Panc1 (cell line): ENCODE data around the gene DAB1. TPM values are rescaled to one million over a fixed set of nuclear protein-coding genes. Genes with fewer than 3 reads are reported as not detected.

ENCODE experiments used
- ATAC-seq: fragments of 200-7000 bp; cut with Tn5 transposase; 2 replicates; pipeline ENCODE4 v1.9.1; 2020; ENCODE audit warnings: mild to moderate bottlenecking, moderate library complexity
- BruUV-seq: library from RNA; stranded (reverse); fragments of 400-500 nt; replicated peaks from 2 replicates; lab custom pipeline; 2021; lab: Mats Ljungman, UMichigan
- CTCF ChIA-PET: fragments of 300-600 bp; sonication (Branson Sonifier 250); formaldehyde crosslinking; loops from one replicate; lab custom pipeline; 2022; ENCODE audit warnings: antibody characterized with exemption; lab: Charles Lee
- POLR2A ChIA-PET: fragments of 300-600 bp; sonication (Branson Sonifier 250); formaldehyde crosslinking; loops from one replicate; lab custom pipeline; 2022; ENCODE audit warnings: antibody characterized with exemption; lab: Charles Lee
- DNase-seq: peaks from one replicate; pipeline ENCODE4 v3.0.0-alpha.2; 2010; ENCODE audit warnings: low read depth, low spot score
- H3K27ac ChIP-seq: 2 replicates; pipeline ENCODE4 v1.5.1; 2011; ENCODE audit warnings: mild to moderate bottlenecking, low read length, inconsistent platforms
- H3K27me3 ChIP-seq: fragments of 200-500 bp; sonication (Bioruptor generic); 2 replicates; pipeline ENCODE4 v1.6.0; 2014; ENCODE audit warnings: low read length, inconsistent platforms; ENCODE audit not compliant: control insufficient read depth, insufficient read depth
- H3K36me3 ChIP-seq: fragments of 200-500 bp; sonication (Bioruptor generic); 2 replicates; pipeline ENCODE4 v1.5.1; 2014; ENCODE audit warnings: inconsistent platforms, mild to moderate bottlenecking, low read length, moderate library complexity; ENCODE audit not compliant: control insufficient read depth, insufficient read depth
- H3K4me1 ChIP-seq: 2 replicates; pipeline ENCODE4 v1.5.1; 2011; ENCODE audit warnings: inconsistent platforms, mild to moderate bottlenecking, low read length, moderate library complexity; ENCODE audit not compliant: control insufficient read depth, insufficient read depth
- H3K4me3 ChIP-seq, 2 experiments: 2 replicates each; pipeline ENCODE4 v1.5.1; 2011 to 2012; ENCODE audit warnings: low read depth in 2 of 2, low read length in 2 of 2, mild to moderate bottlenecking in 2 of 2, inconsistent platforms in 1 of 2, moderate library complexity in 1 of 2
- H3K9me3 ChIP-seq: fragments of 200-500 bp; sonication (Bioruptor generic); 2 replicates; pipeline ENCODE4 v1.5.1; 2014; ENCODE audit warnings: low read depth, mild to moderate bottlenecking, inconsistent platforms, low read length, moderate library complexity; ENCODE audit not compliant: control insufficient read depth, insufficient read depth
- CTCF ChIP-seq: fragments of 450-650 bp; IDR thresholded peaks from 2 replicates; pipeline ENCODE4 v1.5.1; 2017; ENCODE audit warnings: mild to moderate bottlenecking
- POLR2AphosphoS5 ChIP-seq: IDR thresholded peaks from 2 replicates; pipeline ENCODE4 v1.6.1; 2012; ENCODE audit warnings: mild to moderate bottlenecking, low read depth, low read length, moderate library complexity
- REST ChIP-seq, 2 experiments: IDR thresholded peaks; 2 replicates each; pipeline ENCODE4 v1.6.1; 2011 to 2012; ENCODE audit warnings: low read depth in 2 of 2, control low read depth in 1 of 2, low read length in 1 of 2, mild to moderate bottlenecking in 1 of 2, moderate library complexity in 1 of 2; ENCODE audit not compliant: insufficient read depth in 1 of 2
- SIN3A ChIP-seq: IDR thresholded peaks from 2 replicates; pipeline ENCODE4 v1.6.1; 2012; ENCODE audit warnings: low read depth, mild to moderate bottlenecking, low read length, moderate library complexity, borderline replicate concordance; ENCODE audit not compliant: insufficient read depth
- TCF7L2 ChIP-seq: IDR thresholded peaks from 2 replicates; pipeline ENCODE4 v1.6.1; 2011; ENCODE audit warnings: mild to moderate bottlenecking, low read depth, low read length, inconsistent platforms
- in situ Hi-C: cut with HindIII; loops from 2 replicates; pipeline ENCODE4 v1.10.0; 2016; ENCODE audit warnings: low sequenced_read_pairs, low pct_unique_long_range_greater_than_20kb
- intact Hi-C: fragments of 100-400 bp; cut with micrococcal nuclease; formaldehyde crosslinking; loops from one replicate; pipeline ENCODE4 v1.10.0; 2022; ENCODE audit not compliant: unreplicated experiment
- total RNA-seq: library from RNA; stranded (reverse); gene quantifications from one replicate; pipeline ENCODE4 v1.2.1, GENCODE V29; 2021; ENCODE audit not compliant: unreplicated experiment

Gene DAB1
- total RNA-seq, 1 experiment from 2014 or later, result 0.05 TPM

GRCh38 chr1:57329001-57329527, 94.8 kb downstream of the DAB1 start:
- H3K27ac ChIP-seq, result no peak overlapping the region
- H3K4me3 ChIP-seq, result no peak overlapping the region
- intact Hi-C loops (no loop called here), in situ Hi-C loops (no loop called here)
- no peak for TF ChIP-seq SIN3A
- no peak for TF ChIP-seq CTCF
- H3K27me3 ChIP-seq, result no peaks in the 10 kb centered on the region; the same call in 1 of the 2 replicates
- no peak for ATAC-seq
- H3K36me3 ChIP-seq, result no peaks in the 10 kb centered on the region
- POLR2A ChIA-PET, result no interaction called here
- H3K4me1 ChIP-seq, result no peaks in the 10 kb centered on the region
- no TSS peak for BruUV-seq
- no peaks in the 10 kb centered on the region for H3K9me3 ChIP-seq
- CTCF ChIA-PET, result interaction anchor here (0.6 kb wide), 1 partner anchor 497 kb away, joined by 3 read pairs; no protein-coding TSS in a partner anchor
- no peak for DNase-seq

- ChIA-PET CTCF (no interaction called here), POLR2A (no interaction called here)
- no peak overlapping the region for H3K4me3 ChIP-seq
- no peak for ATAC-seq
- in situ Hi-C loops (no loop called here), intact Hi-C loops (no loop called here)
- no peaks in the 10 kb centered on the region for H3K9me3 ChIP-seq
- no peaks in the 10 kb centered on the region; the same call in 1 of the 2 replicates for H3K27me3 ChIP-seq
- H3K27ac ChIP-seq, result no peak overlapping the region
- H3K4me1 ChIP-seq, result no peaks in the 10 kb centered on the region
- no peaks in the 10 kb centered on the region for H3K36me3 ChIP-seq
- TF ChIP-seq SIN3A, result no peak
- TF ChIP-seq TCF7L2, result no peak
- TF ChIP-seq POLR2AphosphoS5, result no peak
- TF ChIP-seq CTCF, result no peak
- TF ChIP-seq REST (IDR thresholded peaks at IDR 0.05; ENCODE audit: insufficient read depth in 1 of 2, low read depth in 2 of 2, low read length in 1 of 2), result no peak
- DNase-seq, result no peak
- BruUV-seq, result no TSS peak
These were observed 95.9 kb downstream of the DAB1 start for GRCh38 chr1:57327946-57328345.
